ENCODE data around the gene ZNF502.

The ZNF502 gene

DNA sequence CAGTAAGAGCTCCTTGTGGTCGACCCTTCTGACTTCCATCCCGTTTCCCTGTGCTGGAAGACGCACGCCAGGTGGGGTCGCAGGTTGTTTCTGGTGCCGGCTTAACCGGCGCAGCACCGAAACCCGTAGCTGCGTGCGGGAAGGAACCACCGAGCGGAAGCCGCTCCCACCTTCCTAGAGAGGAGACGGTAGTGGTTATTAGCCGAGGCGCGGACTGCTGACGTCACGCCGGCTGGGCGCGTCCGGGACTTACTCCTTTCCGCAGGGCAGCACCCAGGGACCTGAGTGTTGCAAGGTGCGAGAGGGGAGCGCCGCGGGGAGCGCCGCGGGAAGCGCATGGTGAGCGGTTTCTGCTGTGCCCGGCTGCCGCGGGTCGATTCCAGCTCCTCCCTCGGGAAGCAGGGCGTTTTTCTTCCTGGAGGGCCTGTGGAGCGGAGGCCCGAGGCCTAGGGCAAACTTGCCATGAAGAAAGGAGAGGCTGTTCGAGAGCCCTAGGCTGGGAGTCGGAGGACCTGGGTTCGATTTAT is 17.0 kb downstream of the ZNF502 start, which contains the start of gene ZNF501:
Gene ZNF501 (plus strand): TSS at position 252 of the 527 bp plus-strand sequence. CDS start 4,787 bp downstream, outside the sequence.
- Mint-ChIP-seq H3K27ac (peak within 1 kb of the TSS; percentile 79), H3K4me3 (peak within 1 kb of the TSS; percentile 95), H3K27me3 (ENCODE audit: low read depth) (no peaks in the 10 kb centered on the region), H3K9me3 (peaks cover 84% of the 10 kb centered on the region), H3K36me3 (ENCODE audit: low read depth) (peaks cover 42% of the 10 kb centered on the region), H3K4me1 (ENCODE audit: low read depth) (peaks cover 8% of the 10 kb centered on the region)
- peak; percentile 78 for DNase-seq (ENCODE audit: low spot score)

DNA sequence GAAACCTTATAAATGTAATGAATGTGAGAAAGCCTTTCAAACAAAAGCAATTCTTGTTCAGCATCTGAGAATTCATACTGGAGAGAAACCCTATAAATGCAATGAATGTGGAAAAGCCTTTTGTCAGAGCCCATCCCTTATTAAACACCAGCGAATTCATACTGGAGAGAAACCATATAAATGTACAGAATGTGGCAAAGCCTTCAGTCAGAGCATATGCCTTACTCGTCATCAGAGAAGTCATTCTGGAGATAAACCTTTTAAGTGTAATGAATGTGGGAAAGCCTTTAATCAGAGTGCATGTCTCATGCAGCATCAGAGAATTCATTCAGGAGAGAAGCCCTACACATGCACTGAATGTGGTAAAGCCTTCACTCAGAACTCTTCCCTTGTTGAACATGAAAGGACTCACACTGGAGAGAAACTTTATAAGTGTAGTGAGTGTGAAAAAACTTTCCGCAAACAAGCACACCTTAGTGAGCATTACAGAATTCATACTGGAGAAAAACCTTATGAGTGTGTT is 22.2 kb downstream of the ZNF502 start:
- H3K27me3 Mint-ChIP-seq (ENCODE audit: low read depth), result no peaks in the 10 kb centered on the region
- H3K27ac Mint-ChIP-seq, result no peak overlapping the region
- peaks cover 81% of the 10 kb centered on the region for H3K9me3 Mint-ChIP-seq
- DNase-seq (ENCODE audit: low spot score), result no peak
- peaks cover 4% of the 10 kb centered on the region for H3K4me1 Mint-ChIP-seq (ENCODE audit: low read depth)
- H3K36me3 Mint-ChIP-seq (ENCODE audit: low read depth), result peaks cover 31% of the 10 kb centered on the region
- no peak overlapping the region for H3K4me3 Mint-ChIP-seq

DNA sequence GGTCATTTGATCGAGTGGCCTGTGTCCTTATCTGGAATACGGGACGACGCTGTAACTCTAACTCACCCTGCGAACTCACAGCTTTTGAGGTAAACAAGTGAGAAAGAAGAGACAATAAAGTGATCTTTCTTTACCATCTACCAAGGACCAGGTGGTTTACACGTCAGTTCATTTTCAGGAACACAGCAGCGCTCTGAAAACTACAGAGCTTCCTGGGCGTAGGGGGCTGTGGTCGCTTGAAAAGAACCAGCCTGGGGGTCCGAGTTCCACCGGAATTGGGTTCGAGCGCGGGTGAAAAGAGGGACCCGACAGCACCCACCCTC is 48.6 kb downstream of the ZNF502 start:
- peaks cover 72% of the 10 kb centered on the region for H3K36me3 Mint-ChIP-seq (ENCODE audit: low read depth)
- DNase-seq (ENCODE audit: low spot score), result no peak

GRCh38 chr3:44761424-44762169 is 49.1 kb downstream of the ZNF502 start, which contains the start of the genes KIAA1143 and KIF15:
KIAA1143 (minus strand) TSS chr3:44761619; CDS start chr3:44761602, 17 bp downstream.
KIF15 (plus strand) TSS chr3:44761794; CDS start chr3:44761866, 72 bp downstream.
- Mint-ChIP-seq H3K9me3 (peaks cover 43% of the 10 kb centered on the region), H3K36me3 (ENCODE audit: low read depth) (peaks cover 72% of the 10 kb centered on the region), H3K4me1 (ENCODE audit: low read depth) (peaks cover 17% of the 10 kb centered on the region), H3K4me3 (peak within 1 kb of the TSS; percentile 92), H3K27ac (peak within 1 kb of the TSS; percentile 92), H3K27me3 (ENCODE audit: low read depth) (no peaks in the 10 kb centered on the region)
- DNase-seq (ENCODE audit: low spot score), result peak; percentile 97

More for the DNA sequence above, 48.6 kb downstream of the ZNF502 start:
- Mint-ChIP-seq H3K9me3 (peaks cover 43% of the 10 kb centered on the region), H3K27ac (peak overlapping the region; percentile 92), H3K27me3 (ENCODE audit: low read depth) (no peaks in the 10 kb centered on the region), H3K4me1 (ENCODE audit: low read depth) (peaks cover 17% of the 10 kb centered on the region), H3K4me3 (peak overlapping the region; percentile 92)

DNA sequence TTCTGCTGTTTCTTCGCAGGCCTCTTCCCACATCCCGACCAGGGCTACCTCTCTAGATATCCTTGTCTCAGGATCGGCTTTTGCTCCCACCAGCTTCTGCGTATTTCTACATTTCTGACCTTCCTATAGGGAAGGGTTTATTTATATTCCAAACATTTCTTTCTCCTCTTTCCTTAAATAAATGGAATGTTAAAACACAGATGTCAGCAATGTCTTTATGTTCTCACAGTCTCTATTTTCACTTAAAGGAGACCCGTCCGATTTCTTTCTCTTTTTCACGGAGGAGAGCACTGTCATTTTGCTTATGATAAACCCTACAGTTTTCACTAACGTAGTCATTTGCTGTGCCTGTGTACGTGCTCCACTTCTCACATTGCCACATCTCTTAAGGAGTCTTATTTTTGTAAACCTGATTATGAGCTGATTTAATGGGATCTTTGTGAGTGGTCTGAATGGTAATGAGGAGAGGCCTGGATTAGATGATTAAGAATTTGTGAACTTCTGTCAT is 49.8 kb downstream of the ZNF502 start:
- Mint-ChIP-seq H3K27me3 (ENCODE audit: low read depth) (no peaks in the 10 kb centered on the region), H3K9me3 (peaks cover 42% of the 10 kb centered on the region), H3K4me1 (ENCODE audit: low read depth) (peaks cover 17% of the 10 kb centered on the region), H3K4me3 (peak overlapping the region; percentile 92), H3K27ac (peak overlapping the region; percentile 92), H3K36me3 (ENCODE audit: low read depth) (peaks cover 72% of the 10 kb centered on the region)
- no peak for DNase-seq (ENCODE audit: low spot score)

DNA sequence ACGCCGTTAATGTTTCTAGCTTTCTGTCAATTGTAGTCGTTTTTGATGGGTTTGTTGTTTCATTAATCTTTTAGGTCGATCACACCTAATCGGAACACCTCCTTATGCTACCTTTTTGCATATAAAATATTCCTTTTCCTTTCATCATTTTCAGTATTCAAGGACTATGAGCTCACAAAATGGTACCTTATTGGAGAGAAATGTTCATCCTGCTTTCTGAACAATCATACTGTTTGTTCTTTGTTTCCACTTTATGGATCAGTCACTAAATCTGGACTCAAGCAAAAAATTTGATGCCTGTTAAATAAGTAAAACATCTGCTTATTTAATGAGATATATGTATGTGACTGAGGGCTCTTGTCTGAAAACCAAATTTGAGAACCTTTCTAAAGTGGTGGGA is 50.2 kb downstream of the ZNF502 start:
- no peaks in the 10 kb centered on the region for H3K27me3 Mint-ChIP-seq (ENCODE audit: low read depth)
- peaks cover 17% of the 10 kb centered on the region for H3K4me1 Mint-ChIP-seq (ENCODE audit: low read depth)
- peaks cover 70% of the 10 kb centered on the region for H3K36me3 Mint-ChIP-seq (ENCODE audit: low read depth)
- peak overlapping the region; percentile 92 for H3K27ac Mint-ChIP-seq
- H3K9me3 Mint-ChIP-seq, result peaks cover 40% of the 10 kb centered on the region
- H3K4me3 Mint-ChIP-seq, result peak overlapping the region; percentile 92
- no peak for DNase-seq (ENCODE audit: low spot score)

- Mint-ChIP-seq H3K9me3 (peaks cover 34% of the 10 kb centered on the region), H3K4me1 (ENCODE audit: low read depth) (peaks cover 17% of the 10 kb centered on the region), H3K36me3 (ENCODE audit: low read depth) (peaks cover 71% of the 10 kb centered on the region), H3K27ac (no peak overlapping the region), H3K27me3 (ENCODE audit: low read depth) (no peaks in the 10 kb centered on the region), H3K4me3 (no peak overlapping the region)
- no peak for DNase-seq (ENCODE audit: low spot score)
Measured at GRCh38 chr3:44764248-44764647, 51.8 kb downstream of the ZNF502 start.

- no peaks in the 10 kb centered on the region for H3K27me3 Mint-ChIP-seq (ENCODE audit: low read depth)
- H3K36me3 Mint-ChIP-seq (ENCODE audit: low read depth), result peaks cover 83% of the 10 kb centered on the region
- no peak for DNase-seq (ENCODE audit: low spot score)
- H3K9me3 Mint-ChIP-seq, result peaks cover 51% of the 10 kb centered on the region
- no peaks in the 10 kb centered on the region for H3K4me1 Mint-ChIP-seq (ENCODE audit: low read depth)
- no peak overlapping the region for H3K4me3 Mint-ChIP-seq
- no peak overlapping the region for H3K27ac Mint-ChIP-seq
Measured at GRCh38 chr3:44771424-44772098, 59.1 kb downstream of the ZNF502 start.

GRCh38 chr3:44772099-44772442 is 59.6 kb downstream of the ZNF502 start:
- Mint-ChIP-seq H3K36me3 (ENCODE audit: low read depth) (peaks cover 83% of the 10 kb centered on the region), H3K4me1 (ENCODE audit: low read depth) (no peaks in the 10 kb centered on the region), H3K27me3 (ENCODE audit: low read depth) (no peaks in the 10 kb centered on the region), H3K4me3 (no peak overlapping the region), H3K27ac (no peak overlapping the region), H3K9me3 (peaks cover 49% of the 10 kb centered on the region)
- DNase-seq (ENCODE audit: low spot score), result no peak
